HepG2 (cell line): ENCODE data around the gene GTPBP6. TPM values are rescaled to one million over a fixed set of nuclear protein-coding genes. Genes with fewer than 3 reads are reported as not detected.

ENCODE experiments used
- CAMTA2 ChIP-seq: sonication (generic); formaldehyde crosslinking; IDR thresholded peaks from 2 replicates; pipeline ENCODE4 v1.4.0; 2020; ENCODE audit warnings: mild to moderate bottlenecking, missing genetic modification reagents, borderline replicate concordance
- CCDC6 ChIP-seq: sonication (generic); formaldehyde crosslinking; IDR thresholded peaks from 2 replicates; pipeline ENCODE4 v1.8.1; 2022; ENCODE audit warnings: mild to moderate bottlenecking, missing genetic modification reagents, moderate library complexity
- FOXC1 ChIP-seq: sonication (generic); formaldehyde crosslinking; IDR thresholded peaks from 2 replicates; pipeline ENCODE4 v1.8.0; 2022; ENCODE audit warnings: mild to moderate bottlenecking, missing genetic modification reagents, borderline replicate concordance
- HES4 ChIP-seq: sonication (generic); formaldehyde crosslinking; IDR thresholded peaks from 2 replicates; pipeline ENCODE4 v1.9.0; 2021; ENCODE audit warnings: mild to moderate bottlenecking, missing genetic modification reagents, borderline replicate concordance
- MATR3 ChIP-seq: sonication (generic); formaldehyde crosslinking; IDR thresholded peaks from 2 replicates; pipeline ENCODE4 v1.4.0; 2020; ENCODE audit warnings: missing genetic modification reagents
- MED1 ChIP-seq: sonication (generic); formaldehyde crosslinking; IDR thresholded peaks from 2 replicates; pipeline ENCODE4 v1.4.0; 2020; ENCODE audit warnings: missing genetic modification reagents
- POLR2A ChIP-seq, 2 experiments: IDR thresholded peaks; 2 replicates each; pipeline ENCODE4 v1.6.1; 2011; ENCODE audit warnings: low read depth in 2 of 2, low read length in 2 of 2, mild to moderate bottlenecking in 1 of 2, moderate library complexity in 1 of 2; ENCODE audit not compliant: insufficient read depth in 1 of 2
- PRMT3 ChIP-seq: sonication (generic); formaldehyde crosslinking; IDR thresholded peaks from 2 replicates; pipeline ENCODE4 v1.8.1; 2022; ENCODE audit warnings: low read depth, mild to moderate bottlenecking, moderate library complexity, missing genetic modification reagents, borderline replicate concordance
- REPIN1 ChIP-seq: sonication (generic); formaldehyde crosslinking; IDR thresholded peaks from 2 replicates; pipeline ENCODE4 v1.8.0; 2022; ENCODE audit warnings: missing genetic modification reagents, low read depth, mild to moderate bottlenecking, borderline replicate concordance
- RXRB ChIP-seq: IDR thresholded peaks from 2 replicates; pipeline ENCODE4 v1.6.1; 2016; ENCODE audit warnings: borderline replicate concordance, missing genetic modification reagents, missing compliant biosample characterization
- TEAD2 ChIP-seq: sonication (generic); formaldehyde crosslinking; IDR thresholded peaks from 2 replicates; pipeline ENCODE4 v1.9.0; 2021; ENCODE audit warnings: missing genetic modification reagents
- ZFP36 ChIP-seq: fragments of 150-350 bp; IDR thresholded peaks from 2 replicates; pipeline ENCODE4 v1.6.1; 2018; ENCODE audit warnings: borderline replicate concordance, low read length, low read depth; ENCODE audit not compliant: partially characterized antibody
- ZUFSP ChIP-seq: sonication (generic); formaldehyde crosslinking; IDR thresholded peaks from 2 replicates; pipeline ENCODE4 v1.9.0; 2021; ENCODE audit warnings: missing genetic modification reagents, mild to moderate bottlenecking, borderline replicate concordance
- polyA plus RNA-seq, 8 experiments: library from polyadenylated mRNA; depleted of rRNA in 3 of 8; stranded (reverse) in 7 of 8; unstranded in 1 of 8; fragments of >200 nt; fragmentation: Illumina TruSeq in 4 of 8; extraction: Trizol in 4 of 8; gene quantifications; 2 replicates each; pipeline versions ENCODE4 v1.2.1 to v1.2.3, GENCODE V29; 2011 to 2016; ENCODE audit warnings: low read depth in 4 of 8, missing spikeins in 1 of 8, mixed read lengths in 1 of 8; ENCODE audit not compliant: insufficient read depth in 1 of 8
- total RNA-seq, 5 experiments: library from RNA; depleted of rRNA; stranded (reverse); fragments of >200 nt; fragmentation: Illumina TruSeq; extraction: Trizol; gene quantifications; 2 replicates each; pipeline ENCODE4 v1.2.3, GENCODE V29; 2016; ENCODE audit warnings: low read depth in 1 of 5
- TF ChIP-seq, protein P1 (sequence below), 2 experiments: IDR thresholded peaks; 2 replicates each; pipeline ENCODE4 v1.6.1; 2011 to 2012; ENCODE audit warnings: low read length in 2 of 2, borderline replicate concordance in 1 of 2, low read depth in 1 of 2, mild to moderate bottlenecking in 1 of 2, moderate library complexity in 1 of 2
- TF ChIP-seq, protein P2 (sequence below): sonication (generic); formaldehyde crosslinking; IDR thresholded peaks from 2 replicates; pipeline ENCODE4 v1.8.1; 2023; ENCODE audit warnings: mild to moderate bottlenecking, missing genetic modification reagents
- TF ChIP-seq, protein P3 (sequence below): sonication (generic); formaldehyde crosslinking; IDR thresholded peaks from 2 replicates; pipeline ENCODE4 v1.4.0; 2020; ENCODE audit warnings: missing genetic modification reagents, mild to moderate bottlenecking, borderline replicate concordance

GTPBP6 gene
- total and polyA plus RNA-seq, 2 of the 13 experiments (the other 11 are each of a cell fraction or from before 2014, with no cell fraction given), result 20.2 to 39.6 TPM

DNA sequence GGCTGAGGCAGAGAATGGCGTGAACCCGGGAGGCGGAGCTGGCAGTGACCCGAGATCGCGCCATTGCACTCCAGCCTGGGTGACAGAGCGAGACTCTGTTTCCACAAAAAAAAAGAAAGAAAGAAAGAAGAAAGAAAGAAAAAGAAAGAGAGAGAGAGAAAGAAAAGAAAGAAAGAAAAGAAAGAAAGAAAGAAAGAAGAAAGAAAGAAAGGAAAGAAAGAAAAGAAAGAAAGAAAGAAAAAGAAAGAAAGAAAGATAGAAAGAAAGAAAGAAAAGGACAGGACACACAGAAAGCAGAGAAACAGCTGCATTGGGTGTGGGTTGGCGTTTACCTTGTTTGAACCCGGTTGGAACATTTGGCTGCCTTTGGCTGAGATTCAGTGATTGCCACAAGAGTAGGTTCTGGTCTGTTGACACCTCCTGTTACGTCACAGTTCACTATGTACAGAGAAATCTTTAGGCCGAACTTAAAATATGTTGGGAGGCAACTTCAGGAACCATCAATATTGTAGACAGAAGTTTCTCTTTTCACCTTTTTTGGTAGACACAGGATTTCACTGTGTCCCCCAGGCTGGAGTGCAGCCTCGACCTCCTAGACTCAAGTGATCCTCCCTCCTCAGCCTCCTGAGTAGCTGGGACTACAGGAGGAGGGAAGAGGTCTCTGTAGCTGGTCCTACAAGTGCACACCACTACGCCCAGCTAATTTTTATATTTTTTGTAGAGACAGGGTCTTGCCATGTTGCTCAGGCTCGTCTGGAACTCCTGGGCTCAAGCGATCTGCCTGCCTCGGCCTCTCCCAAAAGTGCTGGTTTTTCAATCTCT is 53.8 kb downstream of the GTPBP6 start (continued):
- TF ChIP-seq CAMTA2 (CRISPR knock-in tag) (no peak), MATR3 (CRISPR knock-in tag) (no peak), PRMT3 (CRISPR knock-in tag) (no peak), RXRB (CRISPR knock-in tag) (peak; percentile 94), ZUFSP (CRISPR knock-in tag) (no peak), FOXC1 (CRISPR knock-in tag) (no peak), POLR2A (IDR thresholded peaks at IDR 0.05; ENCODE audit: insufficient read depth in 1 of 2, low read depth in 2 of 2, low read length in 2 of 2) (no peak), TEAD2 (CRISPR knock-in tag) (no peak), CCDC6 (CRISPR knock-in tag) (no peak), MED1 (CRISPR knock-in tag) (peak; percentile 86), ZFP36 (no peak), REPIN1 (CRISPR knock-in tag) (no peak), HES4 (CRISPR knock-in tag) (no peak)
- TF ChIP-seq, protein P1, sequence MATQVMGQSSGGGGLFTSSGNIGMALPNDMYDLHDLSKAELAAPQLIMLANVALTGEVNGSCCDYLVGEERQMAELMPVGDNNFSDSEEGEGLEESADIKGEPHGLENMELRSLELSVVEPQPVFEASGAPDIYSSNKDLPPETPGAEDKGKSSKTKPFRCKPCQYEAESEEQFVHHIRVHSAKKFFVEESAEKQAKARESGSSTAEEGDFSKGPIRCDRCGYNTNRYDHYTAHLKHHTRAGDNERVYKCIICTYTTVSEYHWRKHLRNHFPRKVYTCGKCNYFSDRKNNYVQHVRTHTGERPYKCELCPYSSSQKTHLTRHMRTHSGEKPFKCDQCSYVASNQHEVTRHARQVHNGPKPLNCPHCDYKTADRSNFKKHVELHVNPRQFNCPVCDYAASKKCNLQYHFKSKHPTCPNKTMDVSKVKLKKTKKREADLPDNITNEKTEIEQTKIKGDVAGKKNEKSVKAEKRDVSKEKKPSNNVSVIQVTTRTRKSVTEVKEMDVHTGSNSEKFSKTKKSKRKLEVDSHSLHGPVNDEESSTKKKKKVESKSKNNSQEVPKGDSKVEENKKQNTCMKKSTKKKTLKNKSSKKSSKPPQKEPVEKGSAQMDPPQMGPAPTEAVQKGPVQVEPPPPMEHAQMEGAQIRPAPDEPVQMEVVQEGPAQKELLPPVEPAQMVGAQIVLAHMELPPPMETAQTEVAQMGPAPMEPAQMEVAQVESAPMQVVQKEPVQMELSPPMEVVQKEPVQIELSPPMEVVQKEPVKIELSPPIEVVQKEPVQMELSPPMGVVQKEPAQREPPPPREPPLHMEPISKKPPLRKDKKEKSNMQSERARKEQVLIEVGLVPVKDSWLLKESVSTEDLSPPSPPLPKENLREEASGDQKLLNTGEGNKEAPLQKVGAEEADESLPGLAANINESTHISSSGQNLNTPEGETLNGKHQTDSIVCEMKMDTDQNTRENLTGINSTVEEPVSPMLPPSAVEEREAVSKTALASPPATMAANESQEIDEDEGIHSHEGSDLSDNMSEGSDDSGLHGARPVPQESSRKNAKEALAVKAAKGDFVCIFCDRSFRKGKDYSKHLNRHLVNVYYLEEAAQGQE (IDR thresholded peaks at IDR 0.05; ENCODE audit: borderline replicate concordance in 1 of 2, low read depth in 1 of 2, low read length in 2 of 2), result no peak
- TF ChIP-seq, protein P2, sequence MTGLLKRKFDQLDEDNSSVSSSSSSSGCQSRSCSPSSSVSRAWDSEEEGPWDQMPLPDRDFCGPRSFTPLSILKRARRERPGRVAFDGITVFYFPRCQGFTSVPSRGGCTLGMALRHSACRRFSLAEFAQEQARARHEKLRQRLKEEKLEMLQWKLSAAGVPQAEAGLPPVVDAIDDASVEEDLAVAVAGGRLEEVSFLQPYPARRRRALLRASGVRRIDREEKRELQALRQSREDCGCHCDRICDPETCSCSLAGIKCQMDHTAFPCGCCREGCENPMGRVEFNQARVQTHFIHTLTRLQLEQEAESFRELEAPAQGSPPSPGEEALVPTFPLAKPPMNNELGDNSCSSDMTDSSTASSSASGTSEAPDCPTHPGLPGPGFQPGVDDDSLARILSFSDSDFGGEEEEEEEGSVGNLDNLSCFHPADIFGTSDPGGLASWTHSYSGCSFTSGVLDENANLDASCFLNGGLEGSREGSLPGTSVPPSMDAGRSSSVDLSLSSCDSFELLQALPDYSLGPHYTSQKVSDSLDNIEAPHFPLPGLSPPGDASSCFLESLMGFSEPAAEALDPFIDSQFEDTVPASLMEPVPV, result no peak
- TF ChIP-seq, protein P3, sequence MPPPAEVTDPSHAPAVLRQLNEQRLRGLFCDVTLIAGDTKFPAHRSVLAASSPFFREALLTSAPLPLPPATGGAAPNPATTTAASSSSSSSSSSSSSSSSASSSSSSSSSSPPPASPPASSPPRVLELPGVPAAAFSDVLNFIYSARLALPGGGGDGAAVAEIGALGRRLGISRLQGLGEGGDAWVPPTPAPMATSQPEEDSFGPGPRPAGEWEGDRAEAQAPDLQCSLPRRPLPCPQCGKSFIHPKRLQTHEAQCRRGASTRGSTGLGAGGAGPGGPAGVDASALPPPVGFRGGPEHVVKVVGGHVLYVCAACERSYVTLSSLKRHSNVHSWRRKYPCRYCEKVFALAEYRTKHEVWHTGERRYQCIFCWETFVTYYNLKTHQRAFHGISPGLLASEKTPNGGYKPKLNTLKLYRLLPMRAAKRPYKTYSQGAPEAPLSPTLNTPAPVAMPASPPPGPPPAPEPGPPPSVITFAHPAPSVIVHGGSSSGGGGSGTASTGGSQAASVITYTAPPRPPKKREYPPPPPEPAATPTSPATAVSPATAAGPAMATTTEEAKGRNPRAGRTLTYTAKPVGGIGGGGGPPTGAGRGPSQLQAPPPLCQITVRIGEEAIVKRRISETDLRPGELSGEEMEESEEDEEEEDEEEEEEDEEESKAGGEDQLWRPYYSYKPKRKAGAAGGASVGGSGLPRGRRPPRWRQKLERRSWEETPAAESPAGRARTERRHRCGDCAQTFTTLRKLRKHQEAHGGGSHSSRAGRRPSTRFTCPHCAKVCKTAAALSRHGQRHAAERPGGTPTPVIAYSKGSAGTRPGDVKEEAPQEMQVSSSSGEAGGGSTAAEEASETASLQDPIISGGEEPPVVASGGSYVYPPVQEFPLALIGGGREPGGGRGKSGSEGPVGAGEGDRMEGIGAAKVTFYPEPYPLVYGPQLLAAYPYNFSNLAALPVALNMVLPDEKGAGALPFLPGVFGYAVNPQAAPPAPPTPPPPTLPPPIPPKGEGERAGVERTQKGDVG (CRISPR knock-in tag), result no peak
